Astrocyte of the cerebellum (primary cell): ENCODE measurements around the gene PIK3CG.
"Not testable (repeated sequence)": the region's sequence is repeated elsewhere in the genome, so short reads cannot be mapped to it uniquely, and the experiment has no call there.

ENCODE experiments used
- DNase-seq: peaks from one replicate; pipeline ENCODE4 v3.0.0-alpha.2; 2011; ENCODE audit warnings: low read depth
- H3K4me3 ChIP-seq: 2 replicates; pipeline ENCODE4 v1.5.1; 2011; ENCODE audit warnings: mild to moderate bottlenecking, low read depth, low read length, moderate library complexity
- CTCF ChIP-seq: IDR thresholded peaks from 2 replicates; pipeline ENCODE4 v1.5.1; 2012; ENCODE audit warnings: low read length, low read depth, moderate library complexity, mild to moderate bottlenecking; ENCODE audit errors: missing control alignments
- in situ Hi-C: cut with HindIII; loops from 2 replicates; pipeline ENCODE4 v1.10.0; 2017; ENCODE audit warnings: low sequenced_read_pairs

Gene PIK3CG

GRCh38 chr7:106841896-106842390 is 23.1 kb upstream of the PIK3CG start:
- in situ Hi-C loops: no loop called here
- H3K4me3 ChIP-seq: no peak overlapping the region
- TF ChIP-seq CTCF: no peak
- no peak for DNase-seq

GRCh38 chr7:106844279-106844997 is 20.6 kb upstream of the PIK3CG start:
- in situ Hi-C loops: no loop called here
- H3K4me3 ChIP-seq: no peak overlapping the region
- DNase-seq: no peak
- no peak for TF ChIP-seq CTCF

GRCh38 chr7:106848049-106848448 is 17.0 kb upstream of the PIK3CG start:
- TF ChIP-seq CTCF: no peak
- no peak for DNase-seq
- no peak overlapping the region for H3K4me3 ChIP-seq
- in situ Hi-C loops: no loop called here

GRCh38 chr7:106848851-106849442 is 16.1 kb upstream of the PIK3CG start:
- TF ChIP-seq CTCF: no peak
- H3K4me3 ChIP-seq: no peak overlapping the region
- DNase-seq: peak; percentile 53
- in situ Hi-C loops: no loop called here

GRCh38 chr7:106851632-106852031 is 13.4 kb upstream of the PIK3CG start:
- H3K4me3 ChIP-seq, in situ Hi-C loops, DNase-seq: not testable (repeated sequence)

GRCh38 chr7:106853250-106853908 is 11.7 kb upstream of the PIK3CG start:
- in situ Hi-C loops: no loop called here
- TF ChIP-seq CTCF: no peak

GRCh38 chr7:106855540-106856132 is 9.4 kb upstream of the PIK3CG start:
- no peak for TF ChIP-seq CTCF
- no peak for DNase-seq
- H3K4me3 ChIP-seq: no peak overlapping the region
- in situ Hi-C loops: no loop called here

More at GRCh38 chr7:106853250-106853908, 11.7 kb upstream of the PIK3CG start:
- no peak overlapping the region for H3K4me3 ChIP-seq
- DNase-seq: no peak
